Activated CD8-positive, alpha-beta T cell treated with anti-CD3 and anti-CD28 coated beads for 36 hours (primary cell): ENCODE measurements around the gene TMEM18. TPM values are rescaled to one million over a fixed set of nuclear protein-coding genes. Genes with fewer than 3 reads are reported as not detected.

Experiments
- ATAC-seq: fragments of 200-7000 bp; cut with Tn5 transposase; one replicate; pipeline ENCODE4 v1.10.0; 2021; ENCODE audit warnings: mild to moderate bottlenecking, moderate library complexity
- CTCF ChIA-PET: fragments of 350-600 bp; sonication (Branson Sonifier 250); formaldehyde crosslinking; loops from one replicate; lab custom pipeline; 2021; ENCODE audit warnings: antibody characterized with exemption; lab: Charles Lee
- POLR2A ChIA-PET: fragments of 350-600 bp; sonication (Branson Sonifier 250); formaldehyde crosslinking; loops from one replicate; lab custom pipeline; 2021; ENCODE audit warnings: antibody characterized with exemption; lab: Charles Lee
- DNase-seq: peaks from one replicate; pipeline ENCODE4 v3.0.0-alpha.2; 2020
- H3K27ac Mint-ChIP-seq: one replicate; pipeline ENCODE4 v1.8.0; 2021; ENCODE audit warnings: mild to moderate bottlenecking, mixed read lengths
- H3K27me3 Mint-ChIP-seq: one replicate; pipeline ENCODE4 v1.8.0; 2021; ENCODE audit warnings: mixed read lengths
- H3K36me3 Mint-ChIP-seq: one replicate; pipeline ENCODE4 v1.8.0; 2021; ENCODE audit warnings: low read depth, mixed read lengths
- H3K4me1 Mint-ChIP-seq: one replicate; pipeline ENCODE4 v1.8.0; 2021; ENCODE audit warnings: low read depth, mixed read lengths
- H3K4me3 Mint-ChIP-seq: one replicate; pipeline ENCODE4 v1.8.0; 2021; ENCODE audit warnings: mild to moderate bottlenecking, moderate library complexity, mixed read lengths
- H3K9me3 Mint-ChIP-seq: one replicate; pipeline ENCODE4 v1.8.0; 2021; ENCODE audit warnings: mixed read lengths
- intact Hi-C: fragments of 100-400 bp; cut with micrococcal nuclease; formaldehyde crosslinking; loops from one replicate; pipeline ENCODE4 v1.10.0; 2022
- total RNA-seq, 2 experiments: library from RNA; stranded (reverse); gene quantifications; one replicate each; pipeline ENCODE4 v1.2.3, GENCODE V29; 2021
- TF ChIP-seq, protein P1 (sequence below): fragments of 200-600 bp; IDR thresholded peaks from one replicate; pipeline ENCODE4 v1.8.0; 2022; ENCODE audit warnings: antibody characterized with exemption, mild to moderate bottlenecking

The TMEM18 gene
- total RNA-seq, 2 experiments from 2014 or later, result 34.0 to 34.6 TPM

- intact Hi-C loops, result no loop called here
- Mint-ChIP-seq H3K36me3 (peaks cover 4% of the 10 kb centered on the region), H3K9me3 (peaks cover 4% of the 10 kb centered on the region), H3K27me3 (peaks cover 4% of the 10 kb centered on the region), H3K4me3 (no peak overlapping the region), H3K27ac (no peak overlapping the region), H3K4me1 (peaks cover 10% of the 10 kb centered on the region)
- ChIA-PET CTCF (no interaction called here), POLR2A (no interaction called here)
- TF ChIP-seq, protein P1, sequence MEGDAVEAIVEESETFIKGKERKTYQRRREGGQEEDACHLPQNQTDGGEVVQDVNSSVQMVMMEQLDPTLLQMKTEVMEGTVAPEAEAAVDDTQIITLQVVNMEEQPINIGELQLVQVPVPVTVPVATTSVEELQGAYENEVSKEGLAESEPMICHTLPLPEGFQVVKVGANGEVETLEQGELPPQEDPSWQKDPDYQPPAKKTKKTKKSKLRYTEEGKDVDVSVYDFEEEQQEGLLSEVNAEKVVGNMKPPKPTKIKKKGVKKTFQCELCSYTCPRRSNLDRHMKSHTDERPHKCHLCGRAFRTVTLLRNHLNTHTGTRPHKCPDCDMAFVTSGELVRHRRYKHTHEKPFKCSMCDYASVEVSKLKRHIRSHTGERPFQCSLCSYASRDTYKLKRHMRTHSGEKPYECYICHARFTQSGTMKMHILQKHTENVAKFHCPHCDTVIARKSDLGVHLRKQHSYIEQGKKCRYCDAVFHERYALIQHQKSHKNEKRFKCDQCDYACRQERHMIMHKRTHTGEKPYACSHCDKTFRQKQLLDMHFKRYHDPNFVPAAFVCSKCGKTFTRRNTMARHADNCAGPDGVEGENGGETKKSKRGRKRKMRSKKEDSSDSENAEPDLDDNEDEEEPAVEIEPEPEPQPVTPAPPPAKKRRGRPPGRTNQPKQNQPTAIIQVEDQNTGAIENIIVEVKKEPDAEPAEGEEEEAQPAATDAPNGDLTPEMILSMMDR, result no peak
- ATAC-seq (no peak), DNase-seq (no peak)
Observed at GRCh38 chr2:694174-694573, 17.0 kb upstream of the TMEM18 start.

- peaks cover 3% of the 10 kb centered on the region for H3K27me3 Mint-ChIP-seq
- POLR2A ChIA-PET, result interaction anchor here (0.7 kb wide), 1 partner anchor 11 kb away, joined by 3 read pairs; no protein-coding TSS in a partner anchor
- TF ChIP-seq, protein P1, result no peak
- H3K36me3 Mint-ChIP-seq, result peaks cover 1% of the 10 kb centered on the region
- CTCF ChIA-PET, result no interaction called here
- intact Hi-C loops, result no loop called here
- ATAC-seq, result no peak
- peaks cover 10% of the 10 kb centered on the region for H3K4me1 Mint-ChIP-seq
- no peak for DNase-seq
- peaks cover 2% of the 10 kb centered on the region for H3K9me3 Mint-ChIP-seq
- no peak overlapping the region for H3K4me3 Mint-ChIP-seq
- no peak overlapping the region for H3K27ac Mint-ChIP-seq
Observed at GRCh38 chr2:693606-694005, 16.4 kb upstream of the TMEM18 start.

GRCh38 chr2:692767-693166 is 15.6 kb upstream of the TMEM18 start:
- no peak for DNase-seq
- TF ChIP-seq, protein P1, result no peak
- H3K27ac Mint-ChIP-seq, result no peak overlapping the region
- ChIA-PET CTCF (no interaction called here), POLR2A (interaction anchor here (0.7 kb wide), 1 partner anchor 11 kb away, joined by 3 read pairs; no protein-coding TSS in a partner anchor)
- intact Hi-C loops, result no loop called here
- no peaks in the 10 kb centered on the region for H3K36me3 Mint-ChIP-seq
- no peaks in the 10 kb centered on the region for H3K27me3 Mint-ChIP-seq
- ATAC-seq, result peak; percentile 13
- peaks cover 10% of the 10 kb centered on the region for H3K4me1 Mint-ChIP-seq
- H3K9me3 Mint-ChIP-seq, result no peaks in the 10 kb centered on the region
- no peak overlapping the region for H3K4me3 Mint-ChIP-seq

DNA sequence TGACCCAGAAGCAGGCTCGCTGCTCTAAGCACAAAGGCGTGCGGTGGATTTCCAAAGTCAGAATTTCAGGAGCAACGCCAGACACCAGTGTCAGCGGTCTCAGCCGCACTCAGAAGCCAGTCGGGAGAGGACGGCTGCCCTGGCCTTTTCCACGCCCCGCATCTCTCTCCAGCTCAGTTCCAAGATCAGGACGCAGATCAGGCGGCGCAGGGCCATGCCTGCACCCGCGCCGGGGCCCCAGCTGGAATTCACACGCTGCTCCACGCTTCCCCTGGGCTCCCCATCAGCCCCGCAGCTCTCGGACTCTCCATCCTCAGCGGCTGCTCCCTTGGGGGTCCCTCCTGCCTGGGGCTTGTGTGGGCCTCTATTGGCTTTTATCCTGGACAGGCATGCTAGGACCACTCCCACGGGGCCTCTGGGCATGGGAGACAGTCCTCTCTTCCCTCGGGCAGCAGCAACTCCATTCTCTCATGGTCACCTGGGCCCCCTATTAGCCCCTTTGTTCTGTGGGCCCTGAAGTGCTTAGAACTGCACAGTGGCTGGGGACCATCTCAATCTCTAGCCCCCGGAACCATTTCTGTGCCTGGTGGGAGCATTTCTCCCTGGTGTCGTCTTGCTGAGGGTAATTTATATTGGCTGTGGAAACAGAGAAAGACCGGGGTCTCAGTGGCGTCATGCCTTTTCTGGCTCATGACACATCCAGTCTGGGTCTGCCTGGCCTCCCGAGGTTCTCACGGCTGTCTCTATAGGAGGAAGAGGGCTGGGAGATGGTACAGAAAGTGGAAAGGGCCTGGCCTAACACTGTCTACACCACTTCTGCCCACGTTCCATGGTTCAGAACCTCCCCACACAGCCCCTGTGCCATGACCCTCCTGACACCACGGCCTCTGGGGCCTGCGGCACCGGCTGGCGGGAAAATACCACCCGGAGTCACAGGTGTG is 14.9 kb upstream of the TMEM18 start:
- intact Hi-C loops, result no loop called here
- Mint-ChIP-seq H3K9me3 (no peaks in the 10 kb centered on the region), H3K27me3 (no peaks in the 10 kb centered on the region), H3K4me1 (peaks cover 10% of the 10 kb centered on the region), H3K27ac (no peak overlapping the region), H3K36me3 (no peaks in the 10 kb centered on the region), H3K4me3 (no peak overlapping the region)
- DNase-seq (no peak), ATAC-seq (no peak)
- ChIA-PET POLR2A (no interaction called here), CTCF (no interaction called here)
- TF ChIP-seq, protein P1, result no peak

- no peak overlapping the region for H3K4me3 Mint-ChIP-seq
Observed at GRCh38 chr2:690799-691198, 13.6 kb upstream of the TMEM18 start.

More at GRCh38 chr2:690799-691198, 13.6 kb upstream of the TMEM18 start:
- Mint-ChIP-seq H3K9me3 (peaks cover under 1% of the 10 kb centered on the region), H3K36me3 (peaks cover 2% of the 10 kb centered on the region), H3K27ac (no peak overlapping the region), H3K27me3 (no peaks in the 10 kb centered on the region), H3K4me1 (peaks cover 10% of the 10 kb centered on the region)
- TF ChIP-seq, protein P1, result no peak
- intact Hi-C loops, result no loop called here
- ChIA-PET CTCF (no interaction called here), POLR2A (interaction anchor here (1.3 kb wide), 1 partner anchor 479 kb away, joined by 3 read pairs; no protein-coding TSS in a partner anchor)
- ATAC-seq (no peak), DNase-seq (no peak)
